HG03196 (cell line): ENCODE results near the gene OXA1L.
A peak's percentile ranks its signal among the peaks of the same experiment; 100 is the strongest.
"Not testable (repeated sequence)": the region's sequence is repeated elsewhere in the genome, so short reads cannot be mapped to it uniquely, and the experiment has no call there.

ENCODE experiments used
- ATAC-seq: cut with Tn5 transposase; IDR thresholded peaks from one replicate; pipeline ENCODE4 v1.9.1; 2021; ENCODE audit not compliant: unreplicated experiment

OXA1L gene

DNA sequence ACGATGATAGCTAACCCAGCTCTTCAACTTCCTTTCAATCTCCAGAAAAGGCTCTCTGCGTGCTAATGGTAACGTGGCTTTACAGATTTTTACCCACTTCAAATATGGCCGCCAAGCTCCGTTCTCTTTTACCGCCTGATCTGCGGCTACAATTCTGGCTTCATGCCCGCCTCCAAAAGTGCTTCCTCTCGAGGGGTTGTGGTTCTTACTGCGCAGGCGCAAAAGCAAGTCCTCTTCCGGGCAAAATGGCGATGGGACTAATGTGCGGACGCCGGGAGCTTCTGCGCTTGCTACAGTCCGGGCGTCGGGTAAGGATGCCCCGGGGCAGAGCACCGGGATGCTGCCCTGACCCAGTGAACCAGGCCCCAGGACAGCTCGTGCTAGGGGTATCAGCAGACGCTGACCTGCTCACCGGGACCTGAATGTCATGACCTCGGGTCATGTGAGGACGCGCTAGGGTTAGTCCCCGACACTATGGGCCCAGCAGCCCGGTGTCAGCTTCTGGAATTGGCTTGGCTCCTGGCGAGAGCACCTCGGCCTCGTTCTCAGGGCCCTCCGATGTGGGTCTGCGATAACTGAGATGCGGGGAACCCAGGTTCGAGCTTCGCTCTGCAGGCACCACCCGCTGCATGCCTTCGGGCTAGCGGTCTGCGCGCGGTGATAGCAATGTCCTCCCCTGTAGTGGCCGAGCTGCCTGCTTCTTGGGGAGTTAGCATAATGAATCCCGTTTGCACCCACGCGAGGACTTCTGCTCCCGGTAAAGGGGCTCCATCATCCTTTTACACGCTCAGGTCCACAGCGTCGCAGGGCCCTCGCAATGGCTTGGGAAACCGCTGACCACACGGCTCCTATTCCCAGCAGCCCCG lies at the start of gene OXA1L:
Gene OXA1L, plus strand, starts transcription at position 232 of the 866 bp plus-strand sequence. Its CDS starts 14 bp downstream, at position 246.
- ATAC-seq, result peak; percentile 78

DNA sequence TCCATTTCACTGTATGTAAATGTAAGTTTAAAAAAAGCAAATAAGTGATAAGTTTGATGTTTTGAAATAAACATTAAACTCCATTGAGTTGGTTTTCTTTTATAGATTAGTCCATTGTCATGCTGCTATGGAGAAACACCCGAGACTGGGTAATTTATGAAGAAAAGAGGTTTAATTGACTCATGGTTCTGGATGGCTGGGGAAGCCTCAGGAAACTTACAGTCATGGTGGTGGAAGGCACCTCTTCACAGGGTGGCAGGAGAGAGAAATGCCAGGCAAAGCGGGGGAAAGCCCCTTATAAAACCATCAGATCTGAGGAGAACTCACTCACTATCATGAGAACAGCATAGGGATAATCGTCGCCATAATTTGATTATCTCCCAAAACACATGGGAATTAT lies 48.4 kb upstream of the OXA1L start:
- no peak for ATAC-seq

DNA sequence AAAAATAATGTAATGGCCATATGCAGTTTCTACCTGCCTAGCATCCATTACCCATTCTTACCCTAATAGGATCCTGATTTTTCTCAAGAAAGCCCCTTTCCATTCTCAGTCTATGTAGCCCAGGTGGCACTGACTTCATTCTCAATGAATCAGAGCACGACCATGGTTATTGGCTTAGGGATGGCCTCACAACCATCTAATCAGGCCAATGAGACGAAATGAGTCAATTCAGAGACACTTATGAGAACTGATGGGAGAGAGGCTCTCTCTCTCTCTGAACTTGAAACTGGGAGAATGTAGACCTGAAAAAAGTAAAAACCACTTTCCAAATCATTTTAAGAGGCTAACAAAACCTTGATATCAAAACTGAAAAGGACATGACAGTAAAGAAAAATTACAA lies 45.3 kb upstream of the OXA1L start:
- no peak for ATAC-seq

DNA sequence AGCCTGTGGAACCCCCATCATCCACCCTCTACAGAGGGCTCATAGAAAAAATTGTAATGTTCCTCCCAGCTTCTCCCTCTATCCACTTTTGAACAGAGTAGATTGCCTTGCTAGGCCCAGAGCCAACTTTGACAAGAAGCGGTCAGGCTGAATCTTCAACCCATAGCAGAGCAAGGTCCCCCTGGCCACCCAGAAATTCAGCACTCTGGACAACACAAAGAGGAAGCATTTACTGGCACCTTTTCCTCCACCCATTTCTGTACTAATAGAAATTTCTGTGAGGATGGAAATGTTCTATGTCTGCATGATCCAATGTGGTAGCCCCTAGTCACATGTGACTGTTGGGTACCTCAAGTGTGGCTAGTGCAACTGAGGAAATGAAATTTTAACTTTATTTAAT lies 42.7 kb upstream of the OXA1L start:
- no peak for ATAC-seq

DNA sequence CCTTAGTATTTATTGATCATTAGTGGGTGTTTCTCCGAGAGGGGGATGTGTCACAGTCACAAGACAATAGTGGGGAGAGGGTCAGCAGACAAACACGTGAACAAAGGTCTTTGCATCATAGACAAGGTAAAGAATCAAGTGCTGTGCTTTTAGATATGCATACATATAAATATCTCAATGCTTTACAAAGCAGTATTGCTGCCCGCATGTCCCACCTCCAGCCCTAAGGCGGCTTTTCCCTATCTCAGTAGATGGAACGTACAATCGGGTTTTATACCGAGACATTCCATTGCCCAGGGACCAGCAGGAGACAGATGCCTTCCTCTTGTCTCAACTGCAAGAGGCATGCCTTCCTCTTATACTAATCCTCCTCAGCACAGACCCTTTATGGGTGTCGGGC lies 41.6 kb upstream of the OXA1L start:
- ATAC-seq, result not testable (repeated sequence)

DNA sequence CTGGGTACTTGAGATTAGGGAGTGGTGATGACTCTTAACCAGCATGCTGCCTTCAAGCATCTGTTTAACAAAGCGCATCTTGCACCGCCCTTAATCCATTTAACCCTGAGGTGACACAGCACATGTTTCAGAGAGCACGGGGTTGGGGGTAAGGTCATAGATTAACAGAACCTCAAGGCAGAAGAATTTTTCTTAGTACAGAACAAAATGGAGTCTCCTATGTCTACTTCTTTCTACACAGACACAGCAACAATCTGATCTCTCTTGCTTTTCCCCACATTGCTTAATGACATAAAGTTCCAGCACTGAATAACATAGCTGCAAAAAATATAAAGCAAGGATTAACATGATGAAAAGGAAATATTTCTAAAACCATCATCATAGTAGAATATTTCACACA lies 41.1 kb upstream of the OXA1L start:
- ATAC-seq, result not testable (repeated sequence)

DNA sequence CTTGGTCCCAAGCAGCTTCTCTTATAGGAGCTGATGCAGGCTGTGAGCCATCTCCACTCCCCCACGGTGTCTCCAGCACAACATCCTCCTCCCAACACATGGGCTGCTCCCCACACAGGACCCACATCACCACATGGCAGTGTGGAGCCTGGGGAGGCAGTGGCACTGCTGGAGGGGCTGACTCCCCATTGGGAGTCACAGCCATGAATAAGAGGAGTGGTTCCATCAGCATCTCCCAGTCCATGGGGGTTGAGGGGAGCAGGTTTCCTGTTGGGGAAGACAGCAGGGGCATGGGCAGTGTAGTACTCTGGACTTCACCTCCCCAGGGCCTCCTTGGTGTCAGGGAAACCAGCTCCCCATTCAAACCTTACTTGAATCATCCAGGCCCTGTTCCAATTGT lies 40.5 kb upstream of the OXA1L start:
- no peak for ATAC-seq

DNA sequence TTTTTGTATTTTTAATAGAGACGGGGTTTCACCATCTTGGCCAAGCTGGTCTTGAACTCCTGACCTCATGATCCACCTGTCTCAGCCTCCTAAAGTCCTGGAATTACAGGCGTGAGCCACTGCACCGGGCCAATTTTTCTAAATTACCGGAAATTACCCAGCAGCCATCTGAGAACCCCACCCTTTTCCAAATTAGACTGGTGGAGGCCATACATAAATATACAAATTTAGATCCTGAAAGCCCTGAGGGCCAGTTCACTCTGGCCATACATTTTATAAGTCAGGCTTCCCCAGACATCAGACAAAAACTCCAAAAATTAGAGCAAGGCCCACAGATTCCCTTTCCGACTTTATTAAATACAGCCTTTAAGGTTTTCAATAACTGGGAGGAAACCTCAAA lies 34.4 kb upstream of the OXA1L start:
- not testable (repeated sequence) for ATAC-seq

DNA sequence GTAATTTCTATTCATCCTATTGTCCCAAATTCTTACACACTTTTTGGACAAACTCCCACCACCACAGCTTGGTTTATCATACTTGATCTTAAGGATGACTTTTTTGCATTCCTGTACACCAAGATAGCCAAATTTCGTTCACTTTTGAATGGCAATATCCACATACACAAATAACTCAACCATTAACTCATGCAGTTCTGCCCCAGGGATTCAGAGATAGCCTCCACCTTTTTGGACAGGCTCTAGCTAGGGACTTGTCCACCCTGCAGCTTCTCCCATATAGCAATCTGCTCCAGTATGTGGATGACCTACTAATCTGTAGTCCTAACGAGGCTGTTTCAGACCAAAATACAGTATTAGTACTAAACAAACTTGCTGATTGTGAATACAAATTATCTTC lies 32.7 kb upstream of the OXA1L start:
- ATAC-seq, result no peak

DNA sequence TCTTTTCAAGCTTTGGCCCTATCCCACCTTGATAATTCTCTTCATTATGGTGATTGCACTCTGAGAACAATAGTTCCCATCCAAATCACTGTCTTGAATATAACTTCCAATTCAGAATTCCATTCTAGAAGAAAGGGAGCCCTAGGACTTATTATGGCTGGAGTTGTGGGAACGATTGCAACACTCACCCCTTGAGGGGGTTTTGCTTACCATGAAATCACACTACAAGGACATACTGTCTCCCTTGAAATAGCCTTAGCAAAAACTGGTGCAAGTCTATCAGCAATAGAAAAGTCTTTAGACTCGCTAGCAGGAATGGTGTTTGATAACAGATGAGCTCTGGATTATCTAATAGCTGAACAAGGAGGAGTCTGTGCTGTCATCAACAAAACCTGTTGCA lies 31.4 kb upstream of the OXA1L start:
- ATAC-seq, result no peak

DNA sequence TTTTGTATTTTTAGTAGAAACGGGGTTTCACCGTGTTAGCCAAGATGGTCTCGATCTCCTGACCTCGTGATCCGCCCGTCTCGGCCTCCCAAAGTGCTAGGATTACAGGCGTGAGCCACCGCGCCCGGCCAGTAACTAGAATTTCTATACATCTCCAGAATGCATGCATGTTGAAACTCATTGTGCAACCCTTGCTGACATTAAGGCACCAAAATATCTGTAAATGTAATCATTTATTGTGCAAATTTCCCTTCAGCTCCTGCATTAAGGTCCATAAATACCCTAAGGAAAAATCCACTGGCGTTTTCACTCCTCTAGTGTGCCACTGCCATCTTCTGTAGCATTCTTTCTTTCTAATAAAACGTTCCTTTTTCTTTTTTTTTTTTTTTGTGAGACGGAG lies 30.1 kb upstream of the OXA1L start:
- not testable (repeated sequence) for ATAC-seq

DNA sequence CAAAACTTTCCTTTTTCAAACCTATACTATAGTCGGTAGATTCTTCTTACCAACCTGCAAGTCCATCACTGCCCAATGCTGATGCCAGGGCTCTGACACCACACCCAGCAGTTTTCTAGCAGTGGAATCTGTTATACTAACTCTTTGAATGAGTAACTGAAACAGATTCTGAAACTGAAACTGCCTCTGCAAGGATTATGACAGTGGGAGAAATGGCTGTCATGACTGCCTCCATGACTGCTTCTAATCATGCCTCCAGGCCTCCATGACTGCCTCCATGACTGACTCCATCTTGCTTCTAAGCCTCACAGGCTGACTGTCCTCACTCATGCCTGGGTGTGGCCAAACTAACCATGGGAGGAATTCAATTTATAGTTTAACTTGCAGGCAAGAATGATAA lies 29.4 kb upstream of the OXA1L start:
- peak; percentile 80 for ATAC-seq

DNA sequence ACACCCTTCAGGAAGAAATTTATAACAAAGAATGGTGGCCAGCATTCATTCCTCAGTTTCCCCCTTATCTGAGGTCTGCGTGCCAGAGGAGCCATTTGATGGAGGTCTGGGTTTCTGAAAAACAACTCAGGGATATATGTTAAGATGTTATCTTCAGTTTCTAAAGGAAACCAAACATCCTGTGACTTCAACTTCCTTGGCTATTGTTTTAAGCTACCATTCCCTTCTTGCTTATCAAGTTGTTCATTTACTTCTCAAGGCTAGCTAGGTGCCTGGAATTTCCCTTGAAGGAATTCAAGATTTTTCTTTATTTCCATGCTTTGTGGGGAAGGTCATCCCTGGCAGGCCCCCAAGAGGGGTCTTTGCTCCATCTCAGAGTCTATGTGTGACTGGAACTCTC lies 27.1 kb upstream of the OXA1L start:
- ATAC-seq, result no peak

DNA sequence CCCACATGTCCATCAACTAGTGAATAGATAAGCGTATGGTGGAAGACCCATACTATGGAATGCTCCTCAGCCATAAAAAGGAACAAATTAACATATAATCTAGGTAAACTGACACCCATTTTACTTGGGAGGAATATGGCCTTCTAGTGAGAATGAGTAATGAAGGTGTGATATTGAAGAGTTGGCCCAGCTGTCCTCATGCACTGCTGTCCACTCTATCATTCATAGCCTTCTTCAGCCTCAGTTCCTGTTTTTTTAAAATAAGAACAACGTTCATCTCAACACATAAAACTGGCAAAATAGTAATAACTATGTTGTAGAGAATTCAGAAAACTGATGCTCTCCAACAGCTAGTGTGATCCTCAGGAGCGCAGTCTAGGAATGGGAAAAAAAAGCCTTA lies 26.5 kb upstream of the OXA1L start:
- ATAC-seq, result no peak

DNA sequence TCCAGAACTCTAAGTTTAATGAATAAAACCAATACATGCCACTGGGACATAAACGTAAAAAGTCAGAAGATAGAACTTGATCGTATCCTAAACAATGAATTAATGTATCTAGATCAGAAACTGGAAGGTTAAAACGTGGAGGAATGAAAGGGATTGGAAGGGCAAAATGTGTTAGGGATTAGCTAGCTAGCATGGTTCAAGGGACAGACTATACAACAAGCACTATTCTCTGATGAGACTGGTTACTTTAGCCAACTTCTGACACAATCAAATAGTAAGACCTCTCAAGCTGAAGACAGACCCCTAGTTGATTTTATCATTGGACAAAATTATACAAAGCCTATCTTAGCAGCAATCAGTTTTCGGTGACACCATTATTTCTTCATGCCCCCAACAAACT lies 18.7 kb upstream of the OXA1L start:
- no peak for ATAC-seq

DNA sequence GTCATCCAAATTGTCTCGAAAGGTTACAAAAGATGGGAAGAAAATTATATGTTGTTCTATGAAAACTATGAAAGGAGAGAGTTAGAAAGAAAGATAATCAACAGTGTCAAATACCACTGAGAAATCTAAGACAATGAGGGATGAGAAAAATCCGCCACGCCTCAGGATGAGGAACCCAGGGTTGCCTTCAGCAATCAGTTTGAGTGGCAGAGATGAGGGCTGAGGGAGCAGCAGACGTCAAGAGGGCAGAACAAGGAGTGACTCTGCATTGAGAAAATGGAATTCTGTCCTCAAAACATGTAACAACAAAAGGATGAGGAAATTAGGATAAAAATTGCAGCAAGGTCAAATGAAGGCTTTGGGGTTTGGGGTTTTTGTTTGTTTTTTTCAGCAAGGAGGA lies 18.3 kb upstream of the OXA1L start:
- no peak for ATAC-seq

DNA sequence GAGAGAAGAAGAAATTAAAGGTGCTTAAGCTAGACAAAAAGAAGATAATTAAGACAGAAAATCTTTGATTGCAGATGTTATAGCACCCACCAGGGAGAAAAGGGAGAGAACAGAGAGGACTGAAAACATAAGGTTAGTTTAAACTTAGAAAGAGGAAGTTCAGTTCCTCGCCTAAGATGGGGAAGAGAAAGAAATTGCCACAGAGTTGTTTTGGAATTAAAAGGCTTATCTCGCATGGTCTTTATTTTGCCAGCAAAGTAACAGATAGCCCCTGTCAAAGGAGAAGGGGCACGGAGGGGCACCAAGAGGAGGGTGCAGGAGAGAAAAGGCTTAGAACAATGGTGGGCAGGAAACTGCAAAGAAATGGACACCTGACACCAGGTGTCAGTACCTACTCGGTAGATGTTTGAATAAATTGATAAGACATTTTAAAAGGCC lies 17.8 kb upstream of the OXA1L start:
- ATAC-seq, result no peak

DNA sequence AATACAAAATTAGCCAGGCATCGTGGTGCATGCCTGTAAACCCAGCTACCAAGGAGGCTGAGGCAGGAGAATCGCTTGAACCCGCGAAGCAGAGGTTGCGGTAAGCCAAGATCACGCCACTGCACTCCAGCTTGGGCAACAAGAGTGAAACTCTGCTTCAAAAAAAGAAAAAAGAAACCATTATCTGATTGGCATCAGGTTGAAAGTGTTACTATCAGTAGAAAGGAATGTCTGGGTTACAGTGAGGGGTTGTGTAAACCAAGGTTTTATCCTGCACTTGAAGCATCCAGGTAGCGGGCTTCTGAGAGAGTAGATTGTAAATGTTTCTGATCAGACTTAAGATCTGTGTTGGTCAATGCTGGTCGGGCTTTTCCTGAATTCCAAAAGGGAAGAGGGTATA lies 14.1 kb upstream of the OXA1L start:
- ATAC-seq, result no peak

DNA sequence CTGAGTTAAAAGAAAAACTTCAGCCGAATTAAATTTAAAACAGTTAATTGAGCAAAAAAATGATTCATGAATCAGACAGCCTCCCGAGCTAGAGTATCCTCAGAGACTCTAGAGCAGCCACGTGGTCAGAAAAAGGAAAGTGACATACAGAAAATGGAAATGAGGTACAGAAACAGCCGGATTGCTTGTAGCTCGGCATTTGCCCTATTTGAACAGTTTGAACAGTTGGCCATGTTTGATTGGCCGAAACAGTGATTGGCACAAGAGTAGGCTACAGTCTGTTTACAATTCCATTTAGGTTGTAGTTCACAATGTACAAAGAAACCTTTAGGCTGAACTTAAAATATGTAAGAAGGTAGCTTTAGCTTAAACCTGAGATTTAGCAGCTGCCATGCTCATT lies 12.9 kb upstream of the OXA1L start:
- no peak for ATAC-seq

DNA sequence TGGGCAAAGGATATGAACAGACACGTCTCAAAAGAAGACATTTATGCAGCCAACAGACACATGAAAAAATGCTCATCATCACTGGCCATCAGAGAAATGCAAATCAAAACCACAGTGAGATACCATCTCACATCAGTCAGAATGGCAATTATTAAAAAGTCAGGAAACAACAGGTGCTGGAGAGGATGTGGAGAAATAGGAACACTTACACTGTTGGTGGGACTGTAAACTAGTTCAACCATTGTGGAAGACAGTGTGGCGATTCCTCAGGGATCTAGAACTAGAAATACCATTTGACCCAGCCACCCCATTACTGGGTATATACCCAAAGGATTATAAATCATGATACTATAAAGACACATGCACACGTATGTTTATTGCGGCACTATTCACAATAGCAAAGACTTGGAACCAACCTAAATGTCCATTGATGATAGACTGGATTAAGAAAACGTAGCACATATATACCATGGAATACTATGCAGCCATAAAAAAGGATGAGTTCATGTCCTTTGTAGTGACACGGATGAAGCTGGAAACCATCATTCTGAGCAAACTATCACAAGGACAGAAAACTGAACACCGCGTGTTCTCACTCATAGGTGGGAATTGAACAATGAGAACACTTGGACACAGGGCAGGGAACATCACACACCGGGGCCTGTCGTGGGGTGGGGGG lies 8.4 kb upstream of the OXA1L start:
- ATAC-seq, result not testable (repeated sequence)

DNA sequence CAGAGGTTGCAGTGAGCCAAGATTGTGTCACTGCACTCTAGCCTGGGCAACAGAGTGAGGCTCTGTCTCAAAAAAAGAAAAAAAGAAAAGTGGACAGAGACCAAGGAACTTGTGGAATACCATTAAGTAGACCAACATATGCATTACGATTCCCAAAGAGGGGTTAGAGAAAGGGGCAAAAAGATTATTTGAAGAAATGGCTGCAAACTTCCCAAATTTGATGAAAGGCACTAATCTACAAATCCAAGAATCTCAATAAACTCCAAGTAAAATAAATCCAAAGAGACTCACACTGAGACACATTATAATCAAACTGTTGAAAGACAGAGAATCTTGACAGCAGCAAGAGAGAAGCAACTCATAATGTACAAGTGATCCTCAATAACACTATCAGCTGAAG lies 4.8 kb upstream of the OXA1L start:
- ATAC-seq, result no peak

DNA sequence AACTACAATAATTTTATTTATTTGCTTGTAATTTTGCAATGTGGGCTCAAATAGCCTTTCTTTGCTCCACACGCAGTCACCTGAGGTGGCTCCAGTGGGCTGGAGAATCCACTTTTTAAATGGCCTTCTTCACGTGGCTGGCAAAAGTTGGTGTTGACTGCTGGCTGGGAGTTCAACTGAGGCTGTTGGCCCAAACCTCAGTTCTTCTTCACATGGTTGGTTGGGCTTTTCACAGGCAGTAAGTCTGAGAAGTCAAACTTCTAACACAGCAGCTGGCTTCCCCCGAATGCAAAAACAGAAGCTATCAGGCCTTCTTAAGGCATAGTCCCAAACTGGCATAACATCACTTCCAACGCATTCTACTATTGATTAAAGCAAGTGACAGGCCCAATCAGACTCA lies 2.1 kb upstream of the OXA1L start:
- ATAC-seq, result no peak

DNA sequence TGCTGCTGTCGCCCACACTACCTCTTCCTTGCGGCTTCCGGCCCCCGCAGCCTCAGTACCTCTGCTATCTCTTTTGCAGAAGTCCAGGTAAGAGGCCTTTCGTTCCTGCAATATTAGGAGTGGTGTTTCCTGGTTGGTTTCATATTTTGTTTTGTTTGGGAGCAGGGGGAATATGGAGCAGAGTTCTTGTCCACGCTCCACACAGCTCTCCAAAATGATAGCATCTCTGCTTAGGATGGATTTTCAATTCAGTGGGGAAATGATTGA lies 768 bp downstream of the OXA1L start:
- no peak for ATAC-seq
